Measurements from ENCODE around the gene MCC.

The MCC gene

DNA sequence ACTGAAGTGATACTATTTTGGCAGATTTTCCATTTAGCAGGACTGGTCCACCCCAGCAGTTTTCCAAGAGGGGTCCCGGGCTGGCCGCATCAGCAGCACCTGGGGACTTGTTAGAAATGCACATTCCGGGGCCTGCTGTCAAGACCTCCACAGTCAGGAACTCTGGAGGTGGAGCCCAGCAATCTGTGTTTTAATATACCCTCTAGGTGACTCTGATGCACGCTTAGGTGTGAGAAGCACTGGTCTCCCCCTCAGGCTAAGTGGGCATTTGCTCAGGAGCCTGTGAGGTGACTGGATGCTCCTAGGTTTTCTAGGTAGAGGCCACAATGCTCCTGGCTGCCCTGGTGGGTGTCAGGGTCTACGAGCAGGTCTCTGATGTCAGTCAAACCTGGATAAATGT is 430.0 kb downstream of the MCC start:
- H3K4me1 ChIP-seq (ENCODE audit: low read length): peaks cover 33% of the 10 kb centered on the region
- H4K20me1 ChIP-seq (ENCODE audit: insufficient read depth, low read length): no peaks in the 10 kb centered on the region

DNA sequence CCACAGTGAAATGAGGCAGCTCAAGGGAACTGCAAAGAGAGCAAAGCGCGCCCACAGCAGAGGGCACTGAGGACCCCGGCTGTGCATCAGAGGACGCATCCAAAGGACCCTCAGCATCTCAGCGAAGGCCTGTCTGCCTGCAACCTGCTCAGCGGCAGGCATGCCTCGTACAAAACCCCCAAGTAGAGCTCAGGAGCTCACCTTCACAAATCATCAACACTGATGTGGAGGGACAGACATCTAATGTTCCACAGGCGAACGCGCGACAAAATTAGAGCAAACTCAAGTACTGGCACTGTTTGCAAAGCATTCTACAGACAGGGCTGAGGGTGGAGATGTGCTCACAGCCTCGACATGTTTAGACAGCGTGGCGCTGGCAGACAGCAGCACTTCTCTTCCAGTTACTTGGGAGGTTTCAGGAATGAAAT is 430.7 kb downstream of the MCC start:
- TF ChIP-seq EZH2phosphoT487 (IDR thresholded peaks at IDR 0.05; ENCODE audit: low read length) (no peak), EZH2 (optimal IDR thresholded peaks at IDR 0.05; ENCODE audit: low read depth, low read length) (no peak)
- TF ChIP-seq, protein P1, sequence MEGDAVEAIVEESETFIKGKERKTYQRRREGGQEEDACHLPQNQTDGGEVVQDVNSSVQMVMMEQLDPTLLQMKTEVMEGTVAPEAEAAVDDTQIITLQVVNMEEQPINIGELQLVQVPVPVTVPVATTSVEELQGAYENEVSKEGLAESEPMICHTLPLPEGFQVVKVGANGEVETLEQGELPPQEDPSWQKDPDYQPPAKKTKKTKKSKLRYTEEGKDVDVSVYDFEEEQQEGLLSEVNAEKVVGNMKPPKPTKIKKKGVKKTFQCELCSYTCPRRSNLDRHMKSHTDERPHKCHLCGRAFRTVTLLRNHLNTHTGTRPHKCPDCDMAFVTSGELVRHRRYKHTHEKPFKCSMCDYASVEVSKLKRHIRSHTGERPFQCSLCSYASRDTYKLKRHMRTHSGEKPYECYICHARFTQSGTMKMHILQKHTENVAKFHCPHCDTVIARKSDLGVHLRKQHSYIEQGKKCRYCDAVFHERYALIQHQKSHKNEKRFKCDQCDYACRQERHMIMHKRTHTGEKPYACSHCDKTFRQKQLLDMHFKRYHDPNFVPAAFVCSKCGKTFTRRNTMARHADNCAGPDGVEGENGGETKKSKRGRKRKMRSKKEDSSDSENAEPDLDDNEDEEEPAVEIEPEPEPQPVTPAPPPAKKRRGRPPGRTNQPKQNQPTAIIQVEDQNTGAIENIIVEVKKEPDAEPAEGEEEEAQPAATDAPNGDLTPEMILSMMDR (IDR thresholded peaks at IDR 0.05; ENCODE audit: low read length): no peak
- Histone ChIP-seq H3K27me3 (replicated peaks; ENCODE audit: insufficient read depth, low read length) (no peaks in the 10 kb centered on the region), H3K27ac (ENCODE audit: low read length) (no peak overlapping the region), H3K4me2 (ENCODE audit: low read depth, low read length) (no peak overlapping the region), H3F3A (ENCODE audit: insufficient read depth, low read length) (peaks cover 5% of the 10 kb centered on the region), H4K20me1 (ENCODE audit: insufficient read depth, low read length) (no peaks in the 10 kb centered on the region), H3K36me3 (replicated peaks; ENCODE audit: insufficient read depth, low read length) (peaks cover 7% of the 10 kb centered on the region; the same call in 1 of the 2 replicates), H3K4me3 (ENCODE audit: low read length) (no peak overlapping the region), H3K4me1 (ENCODE audit: low read length) (peaks cover 33% of the 10 kb centered on the region), H3K9me3 (replicated peaks; ENCODE audit: insufficient read depth, low read length) (no peaks in the 10 kb centered on the region), H2AFZ (ENCODE audit: low read length) (no peak overlapping the region), H3K79me2 (ENCODE audit: low read length) (peaks cover 22% of the 10 kb centered on the region), H3K9me2 (replicated peaks; ENCODE audit: insufficient read depth, low read length) (no peaks in the 10 kb centered on the region), H3K9ac (ENCODE audit: low read length) (no peak overlapping the region)
- DNase-seq: no peak

More for the DNA sequence above, 430.0 kb downstream of the MCC start:
- H3K9ac ChIP-seq (ENCODE audit: low read length): no peak overlapping the region
- H3K36me3 ChIP-seq (replicated peaks; ENCODE audit: insufficient read depth, low read length): peaks cover 7% of the 10 kb centered on the region; the same call in 1 of the 2 replicates
- no peaks in the 10 kb centered on the region for H3K27me3 ChIP-seq (replicated peaks; ENCODE audit: insufficient read depth, low read length)
- H3K4me2 ChIP-seq (ENCODE audit: low read depth, low read length): no peak overlapping the region
- no peak for DNase-seq
- H3K9me2 ChIP-seq (replicated peaks; ENCODE audit: insufficient read depth, low read length): no peaks in the 10 kb centered on the region
- no peak overlapping the region for H3K27ac ChIP-seq (ENCODE audit: low read length)
- H3F3A ChIP-seq (ENCODE audit: insufficient read depth, low read length): peaks cover 12% of the 10 kb centered on the region
- H3K9me3 ChIP-seq (replicated peaks; ENCODE audit: insufficient read depth, low read length): no peaks in the 10 kb centered on the region
- H3K79me2 ChIP-seq (ENCODE audit: low read length): peaks cover 16% of the 10 kb centered on the region
- no peak overlapping the region for H2AFZ ChIP-seq (ENCODE audit: low read length)
- TF ChIP-seq, protein P1 (IDR thresholded peaks at IDR 0.05; ENCODE audit: low read length): no peak
- TF ChIP-seq EZH2phosphoT487 (IDR thresholded peaks at IDR 0.05; ENCODE audit: low read length) (no peak), EZH2 (optimal IDR thresholded peaks at IDR 0.05; ENCODE audit: low read depth, low read length) (no peak)
- no peak overlapping the region for H3K4me3 ChIP-seq (ENCODE audit: low read length)

DNA sequence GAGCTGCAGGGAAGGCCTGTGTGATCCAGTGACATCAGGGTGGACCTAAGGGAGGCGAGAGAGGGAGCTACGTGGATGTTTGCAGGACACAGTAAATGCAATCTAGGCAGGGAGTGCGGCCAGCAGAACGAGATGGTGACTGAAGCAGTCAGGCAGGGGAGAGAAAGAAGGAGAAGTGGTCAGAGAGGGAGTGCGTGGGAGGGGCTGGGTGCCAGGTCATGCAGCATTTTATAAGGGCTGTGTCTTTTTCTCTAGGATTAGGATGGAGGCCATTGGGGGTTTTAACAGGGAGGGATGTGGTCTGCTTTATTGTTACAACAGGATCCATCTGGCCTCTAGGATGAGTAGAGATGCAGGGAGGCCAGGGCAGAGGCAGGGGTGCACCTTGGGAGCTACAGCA is 431.3 kb downstream of the MCC start:
- Histone ChIP-seq H3K9me3 (replicated peaks; ENCODE audit: insufficient read depth, low read length) (no peaks in the 10 kb centered on the region), H3K9ac (ENCODE audit: low read length) (no peak overlapping the region), H4K20me1 (ENCODE audit: insufficient read depth, low read length) (no peaks in the 10 kb centered on the region), H3K4me2 (ENCODE audit: low read depth, low read length) (no peak overlapping the region), H3K9me2 (replicated peaks; ENCODE audit: insufficient read depth, low read length) (no peaks in the 10 kb centered on the region), H3K4me1 (ENCODE audit: low read length) (peaks cover 34% of the 10 kb centered on the region), H3K4me3 (ENCODE audit: low read length) (no peak overlapping the region), H3K27ac (ENCODE audit: low read length) (no peak overlapping the region), H3K27me3 (replicated peaks; ENCODE audit: insufficient read depth, low read length) (no peaks in the 10 kb centered on the region), H3K36me3 (replicated peaks; ENCODE audit: insufficient read depth, low read length) (peaks cover 7% of the 10 kb centered on the region; the same call in 1 of the 2 replicates), H3F3A (ENCODE audit: insufficient read depth, low read length) (no peaks in the 10 kb centered on the region), H2AFZ (ENCODE audit: low read length) (no peak overlapping the region), H3K79me2 (ENCODE audit: low read length) (peaks cover 24% of the 10 kb centered on the region)
- DNase-seq: no peak
- TF ChIP-seq EZH2 (optimal IDR thresholded peaks at IDR 0.05; ENCODE audit: low read depth, low read length): no peak
- TF ChIP-seq, protein P1 (IDR thresholded peaks at IDR 0.05; ENCODE audit: low read length): no peak
- TF ChIP-seq EZH2phosphoT487 (IDR thresholded peaks at IDR 0.05; ENCODE audit: low read length): no peak

Measured in MM.1S (cell line).